ENCODE results near the gene WDR1.

The WDR1 gene

DNA sequence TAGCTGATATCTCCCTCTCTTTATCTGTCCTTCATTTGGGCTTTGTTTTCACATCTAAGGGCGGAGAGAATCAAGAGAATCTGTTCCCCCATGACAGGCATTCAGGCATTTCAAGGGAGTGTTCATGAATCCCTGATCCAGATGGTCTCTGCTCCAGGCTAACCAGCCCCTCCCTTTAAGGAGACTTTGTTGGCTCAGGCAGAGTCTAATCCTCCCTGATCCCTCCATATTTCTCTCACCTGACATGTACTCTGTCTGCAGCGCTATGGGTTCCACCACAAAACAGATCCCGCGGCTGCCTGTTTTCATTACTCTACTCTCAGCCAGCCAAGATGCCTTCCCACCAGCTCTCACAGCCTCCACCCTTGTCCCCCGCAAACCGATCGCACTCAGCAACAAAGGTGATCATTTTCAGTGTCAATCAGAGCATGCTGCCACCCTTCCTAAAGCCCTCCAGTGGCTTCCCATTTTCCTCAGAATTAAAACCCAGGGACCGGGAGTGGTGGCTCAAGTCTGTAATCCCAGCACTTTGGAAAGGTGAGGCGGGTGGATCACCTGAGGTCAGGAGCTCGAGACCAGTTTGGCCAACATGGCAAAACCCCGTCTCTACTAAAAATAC, 65.0 kb downstream of the WDR1 start:
- in situ Hi-C loops (cut with MboI; ENCODE audit: low sequenced_read_pairs): no loop called here

- in situ Hi-C loops (cut with MboI; ENCODE audit: low sequenced_read_pairs): no loop called here
These were observed 65.9 kb downstream of the WDR1 start for GRCh38 chr4:10050721-10051120.

GRCh38 chr4:10050261-10050661, 66.3 kb downstream of the WDR1 start:
- in situ Hi-C loops (cut with MboI; ENCODE audit: low sequenced_read_pairs): no loop called here

DNA sequence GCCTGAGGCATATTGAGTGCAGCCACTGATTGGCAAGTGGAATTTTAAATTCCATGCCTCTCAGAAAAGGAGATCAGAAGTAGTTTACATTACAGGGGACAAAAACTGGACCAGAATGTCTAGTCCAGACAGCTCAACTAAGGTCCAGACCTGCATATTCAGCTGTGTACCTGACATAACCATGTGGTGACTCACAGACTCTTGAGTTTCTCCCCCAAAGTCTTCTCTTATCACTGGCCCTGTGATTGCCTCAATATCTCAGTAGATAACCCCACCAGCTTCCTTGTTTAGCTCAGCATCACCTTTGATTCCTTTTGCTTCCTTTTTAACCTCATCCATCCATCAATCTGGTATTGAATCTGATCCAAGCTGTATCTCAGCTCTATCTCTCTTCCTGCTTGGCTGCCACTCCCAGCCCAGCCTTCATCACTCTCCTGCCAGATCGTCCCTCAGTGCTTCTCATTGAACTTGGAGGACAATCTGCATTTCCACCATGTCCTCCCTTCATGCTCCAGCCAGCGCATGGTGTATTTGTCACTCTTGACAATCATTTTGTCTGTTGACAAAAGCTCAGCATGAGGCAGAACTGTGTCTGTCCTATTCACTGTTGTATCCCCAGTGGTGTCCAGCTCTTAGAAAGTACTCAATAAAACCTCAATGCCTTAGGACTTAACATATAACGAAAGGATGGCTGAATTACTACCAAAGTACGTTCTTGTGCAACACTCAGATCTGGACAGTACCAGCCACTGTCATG, 67.5 kb downstream of the WDR1 start:
- in situ Hi-C loops (cut with MboI; ENCODE audit: low sequenced_read_pairs): no loop called here

DNA sequence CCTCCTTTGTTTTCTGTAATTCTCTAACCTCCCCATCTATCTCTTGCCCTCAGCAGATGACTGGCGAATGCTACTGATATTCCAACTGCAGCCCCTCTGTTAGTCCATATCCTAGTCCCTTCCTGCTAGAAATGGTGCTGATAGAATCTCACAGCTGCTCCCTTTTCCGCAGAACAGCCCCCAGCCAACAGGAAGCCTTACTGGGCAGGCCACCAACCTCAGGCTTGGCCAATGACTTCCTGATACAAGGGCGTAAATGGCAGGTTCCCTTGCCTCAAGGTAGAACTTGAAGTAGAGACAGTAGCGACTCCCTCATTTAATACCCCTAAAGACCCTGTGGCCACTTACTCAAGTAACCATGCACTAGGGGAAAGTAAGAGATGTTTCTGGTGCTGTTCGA, 68.6 kb downstream of the WDR1 start:
- in situ Hi-C loops (cut with MboI; ENCODE audit: low sequenced_read_pairs): no loop called here

DNA sequence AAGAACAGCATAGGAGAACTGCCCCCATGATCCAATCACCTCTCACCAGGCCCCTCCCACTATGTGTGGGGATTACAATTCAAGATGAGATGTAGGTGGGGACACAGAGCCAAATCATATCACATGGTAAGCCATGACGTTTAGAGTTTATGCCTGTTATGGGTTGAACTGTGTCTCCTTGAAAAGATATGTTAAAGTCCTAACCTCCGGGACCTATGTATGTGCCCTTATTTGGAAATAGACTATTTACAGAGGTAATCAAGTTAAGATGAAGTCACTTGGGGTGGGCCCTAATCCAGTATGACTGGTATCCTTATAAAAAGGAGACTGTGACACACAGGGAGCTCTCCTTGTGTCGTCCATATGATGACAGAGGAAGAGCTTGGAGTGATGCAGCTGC, 70.1 kb downstream of the WDR1 start:
- in situ Hi-C loops (cut with MboI; ENCODE audit: low sequenced_read_pairs): no loop called here

- in situ Hi-C loops (cut with MboI; ENCODE audit: low sequenced_read_pairs): no loop called here
These were observed 71.1 kb downstream of the WDR1 start for GRCh38 chr4:10045481-10045880.

GRCh38 chr4:10041036-10041435, 75.6 kb downstream of the WDR1 start:
- in situ Hi-C loops (cut with MboI; ENCODE audit: low sequenced_read_pairs): no loop called here

- in situ Hi-C loops (cut with MboI; ENCODE audit: low sequenced_read_pairs): no loop called here
These were observed 76.3 kb downstream of the WDR1 start for GRCh38 chr4:10040049-10040892.

GRCh38 chr4:10036807-10037342, 79.7 kb downstream of the WDR1 start:
- in situ Hi-C loops (cut with MboI; ENCODE audit: low sequenced_read_pairs): no loop called here

DNA sequence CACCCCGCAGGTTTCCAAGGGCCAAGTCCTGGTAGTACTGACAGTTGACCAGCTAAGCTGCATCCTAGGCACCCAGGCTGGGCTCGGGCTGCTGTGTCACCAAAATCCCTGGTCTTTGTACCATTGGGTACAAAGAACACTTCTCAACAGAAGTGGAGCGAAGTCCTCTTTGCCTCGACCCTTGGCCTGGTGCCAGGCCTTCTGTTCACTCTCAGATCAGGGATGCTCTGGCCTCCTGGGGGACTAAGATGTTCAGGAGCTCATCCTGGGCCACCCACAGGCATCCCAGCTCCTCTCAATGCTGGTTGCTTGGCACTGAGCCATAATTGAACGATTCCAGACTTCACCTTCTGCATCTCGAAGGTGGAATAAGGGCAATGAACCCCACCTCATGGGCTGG, 81.5 kb downstream of the WDR1 start:
- in situ Hi-C loops (cut with MboI; ENCODE audit: low sequenced_read_pairs): no loop called here

- in situ Hi-C loops (cut with MboI; ENCODE audit: low sequenced_read_pairs): no loop called here
These were observed 81.9 kb downstream of the WDR1 start for GRCh38 chr4:10034612-10035104.

DNA sequence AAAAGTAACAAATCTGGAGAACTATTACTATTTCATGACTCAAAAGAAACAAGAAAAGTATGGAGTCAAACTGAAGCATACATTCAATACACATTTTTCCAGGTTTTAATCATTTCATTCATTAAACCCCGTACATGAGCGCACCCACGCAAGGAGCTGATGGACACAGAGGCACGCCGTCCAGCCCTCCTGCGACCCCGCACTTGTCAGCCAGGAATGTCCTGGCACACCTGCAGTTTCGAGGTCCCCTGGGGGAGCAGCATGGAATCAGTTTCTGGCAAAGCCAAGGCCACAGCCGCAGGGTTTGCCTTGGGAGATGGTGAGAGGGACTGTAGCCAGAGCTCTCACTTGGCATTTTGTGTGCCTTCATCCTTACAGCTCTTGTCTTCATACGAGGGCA, 82.5 kb downstream of the WDR1 start:
- in situ Hi-C loops (cut with MboI; ENCODE audit: low sequenced_read_pairs): no loop called here

- in situ Hi-C loops (cut with MboI; ENCODE audit: low sequenced_read_pairs): no loop called here
These were observed 83.3 kb downstream of the WDR1 start for GRCh38 chr4:10033191-10033881.

DNA sequence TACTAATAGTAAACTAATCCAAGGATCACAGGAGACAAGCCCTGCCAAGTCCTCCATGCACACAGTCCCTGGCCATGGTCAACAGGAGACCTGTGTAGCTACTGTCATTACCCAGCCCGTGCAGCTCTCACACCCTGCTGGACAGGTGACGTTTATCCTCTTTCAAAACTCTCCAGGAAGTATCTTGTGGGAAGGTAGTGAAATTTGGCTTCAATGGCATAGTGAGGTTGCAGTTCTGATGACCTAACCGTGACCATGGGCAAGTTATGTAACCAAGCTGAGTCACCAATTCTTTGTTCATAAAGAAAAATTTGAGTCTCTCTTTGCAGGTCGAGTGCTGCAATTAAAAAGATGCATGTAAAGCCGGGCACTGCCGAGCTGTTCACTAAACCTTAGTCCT, 84.0 kb downstream of the WDR1 start:
- in situ Hi-C loops (cut with MboI; ENCODE audit: low sequenced_read_pairs): no loop called here

DNA sequence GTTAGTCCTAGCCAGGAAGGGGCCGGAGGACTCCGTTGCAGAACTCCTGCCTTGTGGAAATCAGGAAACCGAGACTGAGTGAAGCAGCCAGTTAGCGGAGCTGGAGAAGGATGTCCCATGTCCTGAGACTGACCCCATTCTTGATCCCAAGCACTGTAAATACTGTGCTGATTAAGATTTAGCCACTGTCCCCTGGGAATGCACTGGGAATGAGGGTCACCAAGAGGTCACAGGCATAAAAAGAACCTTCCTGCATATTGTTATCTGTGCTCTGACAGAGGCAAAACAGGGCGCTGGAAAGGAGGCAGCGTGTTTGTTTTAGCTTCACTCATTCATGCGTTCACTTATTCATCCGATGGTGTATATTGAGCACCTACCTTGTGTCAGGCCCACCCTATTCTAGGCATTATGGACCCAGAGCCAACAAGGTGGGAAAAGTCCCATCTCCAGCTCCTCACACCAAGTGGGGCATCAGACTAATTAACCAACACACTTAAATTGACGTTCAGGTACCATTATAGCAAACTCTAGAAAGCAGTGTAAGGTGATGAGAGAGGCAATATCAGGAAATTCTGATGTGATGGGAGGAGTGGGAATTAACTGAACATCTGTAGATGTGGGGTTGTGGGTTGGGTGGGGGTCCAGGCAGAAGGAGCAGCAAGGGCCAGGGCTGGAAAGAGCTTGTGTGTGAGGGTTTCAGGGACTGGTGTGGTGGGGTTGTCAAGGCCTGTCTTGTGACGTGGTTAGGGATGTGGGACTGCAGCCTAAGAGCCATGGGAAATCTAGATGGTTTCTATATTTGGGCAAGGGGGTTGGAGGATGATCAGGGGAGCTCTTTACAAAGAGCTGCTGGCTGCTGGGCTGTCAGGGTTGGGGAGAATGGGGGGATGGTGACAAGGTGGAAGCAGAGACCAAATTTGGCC, 84.7 kb downstream of the WDR1 start:
- in situ Hi-C loops (cut with MboI; ENCODE audit: low sequenced_read_pairs): no loop called here

DNA sequence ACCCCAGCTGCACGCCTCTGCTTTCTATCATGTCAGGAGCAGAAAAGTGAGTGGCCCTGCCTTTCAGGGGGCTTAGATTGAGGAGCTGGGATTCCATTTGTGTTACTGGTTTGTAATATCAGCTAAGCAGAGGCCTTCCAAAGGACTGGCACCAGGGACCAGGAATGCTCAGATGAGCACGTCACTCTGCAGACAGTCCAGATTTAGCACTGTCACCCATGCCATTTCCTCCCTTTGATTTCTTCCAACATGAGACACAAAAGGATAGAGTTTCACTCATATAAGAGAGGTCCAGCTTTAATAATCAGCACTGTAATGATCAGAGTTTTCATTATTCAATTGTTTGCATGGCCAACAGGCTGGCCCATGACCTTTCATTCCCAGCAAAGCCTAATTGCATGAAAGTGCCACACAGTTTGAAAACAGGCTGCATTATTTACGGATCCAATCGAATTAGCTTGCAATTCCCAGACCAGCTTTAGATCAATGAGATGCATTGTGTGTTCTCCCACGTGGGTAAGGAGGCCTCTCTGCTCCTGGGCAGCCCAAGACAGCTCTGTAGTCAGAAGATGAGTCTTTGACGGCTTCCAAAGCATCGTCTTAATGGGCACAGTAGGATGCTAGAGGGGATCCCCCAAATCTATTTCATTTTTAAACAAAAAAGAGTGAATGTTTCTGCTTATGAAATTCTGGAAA, 85.5 kb downstream of the WDR1 start:
- in situ Hi-C loops (cut with MboI; ENCODE audit: low sequenced_read_pairs): no loop called here

GRCh38 chr4:10029403-10029802, 87.2 kb downstream of the WDR1 start:
- in situ Hi-C loops (cut with MboI; ENCODE audit: low sequenced_read_pairs): no loop called here

GRCh38 chr4:10028910-10029309, 87.7 kb downstream of the WDR1 start:
- in situ Hi-C loops (cut with MboI; ENCODE audit: low sequenced_read_pairs): no loop called here
